ENCODE measurements around the gene PAK6.

Gene PAK6

GRCh38 chr15:40238532-40239403 is at the start of gene PAK6:
Gene PAK6 (plus strand): TSS chr15:40239063. CDS start chr15:40264786, 25,723 bp downstream.
- no peaks in the 10 kb centered on the region for H3K9me2 ChIP-seq (ENCODE audit: low read depth, low read length)
- no peak within 1 kb of the TSS for H2AFZ ChIP-seq (ENCODE audit: low read length)
- no peak within 1 kb of the TSS; the same call in 1 of the 2 replicates for H3K9ac ChIP-seq (ENCODE audit: low read length)
- H3K4me1 ChIP-seq (ENCODE audit: insufficient read depth, low read length, severe bottlenecking), result peaks cover 23% of the 10 kb centered on the region
- peak within 1 kb of the TSS; percentile 69 for H3K4me2 ChIP-seq (ENCODE audit: low read length)
- no peak within 1 kb of the TSS for H3K27ac ChIP-seq (ENCODE audit: low read depth, low read length, poor library complexity, severe bottlenecking)
- H3F3A ChIP-seq (ENCODE audit: insufficient read depth, low read length), result 0 out of 2 replicates have a peak, but pooled peaks cover 4% of the 10 kb centered on the region
- H3K79me2 ChIP-seq (ENCODE audit: insufficient read depth, low read length), result no peaks in the 10 kb centered on the region
- no peaks in the 10 kb centered on the region for H3K36me3 ChIP-seq (ENCODE audit: insufficient read depth, low read length)
- peak within 1 kb of the TSS; percentile 48 for H3K4me3 ChIP-seq (ENCODE audit: low read depth, low read length, poor library complexity, severe bottlenecking)
- H4K20me1 ChIP-seq (ENCODE audit: insufficient read depth, low read length), result no peaks in the 10 kb centered on the region
- no peaks in the 10 kb centered on the region for H3K9me3 ChIP-seq (ENCODE audit: low read length)
- H3K27me3 ChIP-seq (ENCODE audit: insufficient read depth, low read length), result no peaks in the 10 kb centered on the region; the same call in 1 of the 2 replicates
- no peak for TF ChIP-seq CTCF (IDR thresholded peaks at IDR 0.05; ENCODE audit: low read length)
- TF ChIP-seq EZH2 (IDR thresholded peaks at IDR 0.05; ENCODE audit: borderline replicate concordance, low read length), result no peak

- no peak overlapping the region for H3K4me3 ChIP-seq (ENCODE audit: low read depth, low read length, poor library complexity, severe bottlenecking)
- peaks cover 25% of the 10 kb centered on the region; the same call in 1 of the 2 replicates for H3K79me2 ChIP-seq (ENCODE audit: insufficient read depth, low read length)
- H3K9me2 ChIP-seq (ENCODE audit: low read depth, low read length), result no peaks in the 10 kb centered on the region
- no peaks in the 10 kb centered on the region for H3K27me3 ChIP-seq (ENCODE audit: insufficient read depth, low read length)
- TF ChIP-seq EZH2 (IDR thresholded peaks at IDR 0.05; ENCODE audit: borderline replicate concordance, low read length) (no peak), CTCF (IDR thresholded peaks at IDR 0.05; ENCODE audit: low read length) (no peak)
- H3K27ac ChIP-seq (ENCODE audit: low read depth, low read length, poor library complexity, severe bottlenecking), result no peak overlapping the region
- H3F3A ChIP-seq (ENCODE audit: insufficient read depth, low read length), result no peaks in the 10 kb centered on the region
- no peak overlapping the region for H2AFZ ChIP-seq (ENCODE audit: low read length)
- H3K9ac ChIP-seq (ENCODE audit: low read length), result no peak overlapping the region
- H3K36me3 ChIP-seq (ENCODE audit: insufficient read depth, low read length), result peaks cover 97% of the 10 kb centered on the region
- H3K4me2 ChIP-seq (ENCODE audit: low read length), result no peak overlapping the region
- H4K20me1 ChIP-seq (ENCODE audit: insufficient read depth, low read length), result no peaks in the 10 kb centered on the region
- H3K4me1 ChIP-seq (ENCODE audit: insufficient read depth, low read length, severe bottlenecking), result no peaks in the 10 kb centered on the region
- H3K9me3 ChIP-seq (ENCODE audit: low read length), result no peaks in the 10 kb centered on the region
Observed at GRCh38 chr15:40190591-40190990, 48.3 kb upstream of the PAK6 start.

DNA sequence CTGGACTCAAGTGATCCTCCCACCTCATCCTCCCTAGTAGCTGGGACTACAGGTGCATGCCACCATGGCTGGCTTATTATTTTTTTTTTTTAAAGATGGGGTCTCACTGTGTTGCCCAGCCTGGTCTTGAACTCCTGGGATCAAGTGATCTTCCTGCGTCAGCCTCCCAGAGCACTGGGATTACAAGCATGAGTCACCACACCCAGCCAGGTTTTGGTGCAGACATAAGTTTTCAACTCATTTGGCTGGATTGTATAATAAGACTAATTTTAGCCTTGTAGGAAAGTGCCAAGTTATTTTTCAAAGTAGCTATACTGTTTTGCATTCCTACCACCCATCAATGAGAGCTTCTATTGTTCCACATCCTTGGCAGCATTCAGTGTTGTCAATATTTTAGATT is 45.9 kb upstream of the PAK6 start:
- Histone ChIP-seq H3K9me2 (ENCODE audit: low read depth, low read length) (no peaks in the 10 kb centered on the region), H3K4me2 (ENCODE audit: low read length) (no peak overlapping the region), H3K36me3 (ENCODE audit: insufficient read depth, low read length) (peaks cover 98% of the 10 kb centered on the region), H3K27ac (ENCODE audit: low read depth, low read length, poor library complexity, severe bottlenecking) (no peak overlapping the region), H3F3A (ENCODE audit: insufficient read depth, low read length) (no peaks in the 10 kb centered on the region), H3K79me2 (ENCODE audit: insufficient read depth, low read length) (peaks cover 25% of the 10 kb centered on the region; the same call in 1 of the 2 replicates), H3K4me3 (ENCODE audit: low read depth, low read length, poor library complexity, severe bottlenecking) (no peak overlapping the region), H3K9me3 (ENCODE audit: low read length) (no peaks in the 10 kb centered on the region), H3K4me1 (ENCODE audit: insufficient read depth, low read length, severe bottlenecking) (no peaks in the 10 kb centered on the region), H4K20me1 (ENCODE audit: insufficient read depth, low read length) (no peaks in the 10 kb centered on the region), H2AFZ (ENCODE audit: low read length) (no peak overlapping the region), H3K27me3 (ENCODE audit: insufficient read depth, low read length) (no peaks in the 10 kb centered on the region), H3K9ac (ENCODE audit: low read length) (no peak overlapping the region)
- TF ChIP-seq CTCF (IDR thresholded peaks at IDR 0.05; ENCODE audit: low read length) (no peak), EZH2 (IDR thresholded peaks at IDR 0.05; ENCODE audit: borderline replicate concordance, low read length) (no peak)

Measured in OCI-LY1 (cell line).